KOPT-K1 (cell line): ENCODE data around the gene RCC2.
"Not testable (repeated sequence)": the region's sequence is repeated elsewhere in the genome, so short reads cannot be mapped to it uniquely, and the experiment has no call there.

Experiments
- H3K27ac ChIP-seq: fragments of 200-600 bp; sonication (generic); 2 replicates; pipeline ENCODE4 v1.5.1; 2016; ENCODE audit warnings: antibody characterized with exemption, mild to moderate bottlenecking, low read depth, low read length; ENCODE audit not compliant: poor library complexity, severe bottlenecking
- H3K36me3 ChIP-seq: fragments of 200-600 bp; sonication (generic); 2 replicates; pipeline ENCODE4 v1.5.1; 2017; ENCODE audit warnings: antibody characterized with exemption, mild to moderate bottlenecking, low read length, moderate library complexity; ENCODE audit not compliant: insufficient read depth
- H3K9me3 ChIP-seq: fragments of 200-600 bp; sonication (generic); 2 replicates; pipeline ENCODE4 v1.5.1; 2017; ENCODE audit warnings: antibody characterized with exemption, low read length, mild to moderate bottlenecking; ENCODE audit not compliant: insufficient read depth, poor library complexity, severe bottlenecking

RCC2 gene

DNA sequence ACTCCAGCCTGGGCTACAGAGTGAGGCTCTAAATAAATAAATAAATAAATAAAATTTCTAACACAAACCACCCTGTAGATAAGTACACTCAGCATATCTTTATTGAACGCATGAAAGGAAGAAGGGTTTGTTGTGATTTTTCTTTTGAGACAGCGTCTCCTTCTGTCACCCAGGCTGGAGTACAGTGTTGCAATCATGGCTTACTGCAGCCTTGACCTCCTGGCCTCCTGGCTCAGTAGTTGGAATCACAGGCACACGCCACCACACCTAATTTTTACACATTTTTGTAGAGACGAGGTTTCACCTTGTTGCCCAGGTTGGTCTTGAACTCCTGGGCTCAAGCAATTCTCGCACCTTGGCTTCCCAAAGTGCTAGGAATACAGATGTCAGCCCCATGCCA lies 23.2 kb upstream of the RCC2 start:
- no peaks in the 10 kb centered on the region for H3K36me3 ChIP-seq
- no peak overlapping the region for H3K27ac ChIP-seq

DNA sequence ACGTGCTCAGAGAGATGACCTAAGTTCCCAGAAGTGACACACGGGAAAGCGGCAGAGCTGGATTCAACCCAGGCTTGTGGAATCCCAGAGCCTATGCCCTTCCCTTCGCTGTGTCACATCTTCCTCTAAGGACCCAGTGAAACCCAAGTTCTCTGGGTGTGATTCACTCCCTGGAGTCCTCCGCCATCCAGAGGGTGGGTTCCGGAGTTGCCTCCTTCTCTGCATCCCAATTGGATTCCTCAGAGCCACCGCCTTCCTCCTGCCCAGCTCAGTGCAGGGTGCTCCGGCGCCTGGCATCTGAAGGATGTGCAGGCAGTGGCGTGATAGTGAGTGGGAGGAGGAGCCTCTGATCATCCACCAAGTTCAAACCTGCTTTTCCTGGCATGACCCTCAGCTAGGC lies 20.7 kb upstream of the RCC2 start:
- no peaks in the 10 kb centered on the region for H3K36me3 ChIP-seq
- no peak overlapping the region for H3K27ac ChIP-seq
- H3K9me3 ChIP-seq, result no peaks in the 10 kb centered on the region

More for the DNA sequence above, 23.2 kb upstream of the RCC2 start:
- no peaks in the 10 kb centered on the region for H3K9me3 ChIP-seq

DNA sequence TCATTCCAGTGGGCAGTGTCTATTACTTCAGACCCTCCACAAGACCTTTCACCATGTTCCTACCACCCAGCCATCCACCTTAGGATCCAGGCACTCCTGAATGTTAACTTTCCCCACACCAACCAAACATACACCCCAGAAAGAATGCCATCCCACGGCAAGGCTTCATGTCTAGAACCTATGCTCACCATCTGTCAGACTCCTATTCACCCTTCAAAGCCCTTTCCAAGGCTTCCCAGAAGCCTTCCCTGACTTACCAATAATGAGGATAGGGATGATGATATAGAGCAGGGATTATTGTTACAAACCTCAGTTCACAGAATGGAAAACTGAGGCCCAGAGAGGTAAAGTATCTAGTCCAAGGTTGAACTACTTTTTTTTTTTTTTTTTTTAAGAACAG lies 19.3 kb upstream of the RCC2 start:
- no peak overlapping the region for H3K27ac ChIP-seq
- H3K36me3 ChIP-seq, result no peaks in the 10 kb centered on the region
- no peaks in the 10 kb centered on the region for H3K9me3 ChIP-seq

DNA sequence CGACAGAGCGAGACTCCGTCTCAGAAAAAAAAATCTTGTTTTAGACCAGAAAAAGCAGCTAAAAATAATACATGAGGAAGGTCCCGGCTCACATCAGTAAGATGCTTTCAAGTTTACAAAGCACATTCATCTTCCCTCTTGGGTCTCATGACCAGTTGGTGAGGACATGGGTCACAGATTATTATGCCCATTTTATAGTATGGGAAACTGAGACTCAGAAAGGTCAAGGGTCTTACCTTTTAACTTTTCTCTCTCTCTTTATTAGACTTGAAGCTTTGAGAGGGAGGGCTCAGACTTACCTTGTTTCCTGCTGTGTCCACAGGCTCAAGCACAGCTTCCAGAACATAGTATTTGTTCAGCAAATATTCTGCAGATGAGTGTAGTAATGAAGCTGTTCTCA lies 13.2 kb upstream of the RCC2 start:
- Histone ChIP-seq H3K9me3 (no peaks in the 10 kb centered on the region), H3K27ac (no peak overlapping the region), H3K36me3 (no peaks in the 10 kb centered on the region)

DNA sequence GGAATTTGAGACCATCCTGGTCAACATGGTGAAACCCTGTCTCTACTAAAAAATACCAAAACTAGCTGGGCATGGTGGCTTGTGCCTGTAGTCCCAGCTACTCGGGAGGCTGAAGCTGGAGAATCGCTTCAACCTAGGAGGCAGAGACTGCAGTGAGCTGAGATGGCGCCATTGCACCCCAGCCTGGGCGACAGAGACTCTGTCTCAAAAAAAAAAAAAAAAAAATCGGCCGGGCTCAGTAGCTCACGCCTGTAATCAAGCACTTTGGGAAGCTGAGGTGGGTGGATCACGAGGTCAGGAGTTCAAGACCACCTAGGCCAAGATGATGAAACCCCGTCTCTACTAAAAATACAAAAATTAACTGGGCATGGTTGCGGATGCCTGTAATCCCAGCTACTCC lies 12.7 kb upstream of the RCC2 start:
- not testable (repeated sequence) for H3K36me3 ChIP-seq, H3K27ac ChIP-seq, H3K9me3 ChIP-seq

DNA sequence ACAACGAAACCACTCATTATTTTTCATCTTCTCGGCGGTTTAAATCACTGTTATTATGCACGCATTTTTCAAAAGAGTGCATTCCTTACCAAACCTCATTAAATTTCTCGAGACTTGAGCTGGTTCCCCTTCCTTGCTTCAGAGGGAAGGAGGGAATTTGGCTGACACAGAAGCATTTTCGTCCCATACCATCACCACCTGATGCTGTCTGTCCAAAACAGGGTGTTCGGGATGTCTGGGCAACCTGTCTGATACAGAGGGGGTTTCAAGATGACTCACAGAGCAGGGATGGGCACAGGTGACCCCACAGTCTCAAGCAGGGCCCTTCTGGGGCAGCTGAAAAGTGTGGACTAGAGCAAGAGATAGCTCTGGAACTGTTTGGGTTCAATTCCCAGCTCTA lies 12.3 kb upstream of the RCC2 start:
- Histone ChIP-seq H3K27ac (no peak overlapping the region), H3K36me3 (no peaks in the 10 kb centered on the region), H3K9me3 (no peaks in the 10 kb centered on the region)

DNA sequence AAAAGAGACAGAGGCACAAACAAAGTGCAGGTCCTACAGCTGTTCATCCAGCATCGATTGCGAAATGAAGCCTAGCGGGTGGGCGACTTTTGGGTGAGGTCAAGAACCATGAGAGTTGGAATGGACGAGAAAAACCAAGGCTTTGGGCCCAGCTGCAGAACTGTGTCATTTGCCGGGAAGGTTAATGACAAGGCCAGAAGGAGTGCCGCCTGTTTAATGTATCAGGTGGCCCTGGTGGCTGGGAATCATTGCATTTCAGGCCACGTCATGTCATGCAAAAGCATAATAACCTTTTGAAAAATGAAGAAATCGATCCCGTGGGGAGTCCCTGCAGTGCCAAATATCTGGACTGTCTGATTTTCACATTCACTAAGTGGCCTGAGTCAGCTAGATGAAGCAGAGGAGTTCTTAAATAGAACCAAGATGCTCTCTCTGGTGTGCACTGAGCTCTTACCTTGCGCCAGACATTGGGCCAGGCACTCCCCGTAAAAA lies 8.1 kb upstream of the RCC2 start:
- Histone ChIP-seq H3K9me3 (no peaks in the 10 kb centered on the region), H3K36me3 (no peaks in the 10 kb centered on the region), H3K27ac (no peak overlapping the region)

DNA sequence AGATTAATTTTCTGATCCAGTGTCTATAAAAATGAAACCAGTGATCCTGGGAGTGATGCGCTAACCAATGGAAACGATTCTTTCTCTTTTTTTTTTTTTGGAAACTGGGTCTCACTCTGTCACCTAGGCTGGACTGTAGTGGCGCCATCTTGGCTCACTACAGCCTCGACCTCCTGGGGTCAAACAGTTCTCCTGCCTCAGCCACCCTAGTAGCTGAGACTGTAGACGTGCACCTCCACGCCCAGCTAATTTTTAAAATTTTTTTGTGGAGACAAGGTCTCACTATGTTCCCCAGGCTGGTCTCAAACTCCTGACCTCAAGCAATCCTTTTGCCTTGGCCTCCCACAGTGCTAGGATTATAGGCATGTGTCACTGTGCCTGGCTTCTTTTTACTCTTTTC lies 3.4 kb upstream of the RCC2 start:
- Histone ChIP-seq H3K36me3 (no peaks in the 10 kb centered on the region), H3K27ac (no peak overlapping the region), H3K9me3 (no peaks in the 10 kb centered on the region)

DNA sequence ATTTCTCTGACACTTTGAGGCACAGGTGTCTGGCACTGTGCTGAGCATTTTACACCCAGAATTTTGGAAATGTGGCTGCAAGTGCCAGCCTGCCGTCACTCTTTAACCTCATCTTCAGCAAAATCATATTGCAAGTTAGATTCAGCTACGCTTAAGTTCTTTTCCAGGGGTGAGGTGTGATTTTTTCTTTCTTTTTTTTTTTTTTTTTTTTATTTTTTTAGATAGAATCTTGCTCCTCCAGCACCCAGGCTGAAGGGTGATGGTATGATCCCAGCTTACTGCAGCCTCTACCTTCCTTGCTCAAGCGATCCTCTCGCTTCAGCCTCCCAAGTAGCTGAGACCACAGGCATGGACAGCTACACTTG lies 2.5 kb upstream of the RCC2 start:
- H3K27ac ChIP-seq, result no peak overlapping the region
- H3K36me3 ChIP-seq, result peaks cover 4% of the 10 kb centered on the region
- H3K9me3 ChIP-seq, result no peaks in the 10 kb centered on the region

DNA sequence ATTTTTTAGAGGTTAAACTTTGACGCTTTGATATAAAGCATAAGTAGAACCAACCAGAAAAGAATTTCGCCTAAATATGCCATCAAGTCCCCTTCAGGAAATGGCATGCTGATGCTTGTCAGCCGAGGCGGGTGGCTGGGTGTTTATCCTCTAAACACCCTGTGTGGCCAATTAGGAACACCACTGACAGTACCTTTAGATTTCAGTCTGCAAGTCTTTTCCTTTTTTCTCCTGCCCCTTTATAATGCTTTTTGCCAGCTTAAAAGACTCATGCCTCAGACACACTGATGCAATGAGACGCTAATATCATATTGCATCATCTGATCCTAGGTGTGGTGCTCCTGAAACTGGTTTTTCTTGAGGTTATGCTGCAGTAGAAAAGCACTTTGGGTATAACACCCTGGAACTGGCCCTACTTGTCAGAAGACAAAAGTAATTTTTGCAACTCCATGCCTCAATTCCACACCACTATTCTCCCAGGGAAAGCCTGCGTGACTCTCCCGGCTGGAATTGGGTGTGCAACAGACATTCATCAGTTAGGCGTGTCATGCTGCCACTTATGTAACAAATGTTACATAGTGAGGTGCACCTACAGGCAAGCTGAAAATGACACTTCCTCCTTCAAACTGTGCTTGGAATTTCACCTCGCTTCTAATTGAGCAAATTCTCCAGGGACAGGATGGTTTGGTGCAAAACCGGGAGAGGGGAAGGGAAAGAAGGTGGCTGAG lies 2.0 kb upstream of the RCC2 start:
- Histone ChIP-seq H3K27ac (no peak overlapping the region), H3K9me3 (no peaks in the 10 kb centered on the region), H3K36me3 (peaks cover 10% of the 10 kb centered on the region)

DNA sequence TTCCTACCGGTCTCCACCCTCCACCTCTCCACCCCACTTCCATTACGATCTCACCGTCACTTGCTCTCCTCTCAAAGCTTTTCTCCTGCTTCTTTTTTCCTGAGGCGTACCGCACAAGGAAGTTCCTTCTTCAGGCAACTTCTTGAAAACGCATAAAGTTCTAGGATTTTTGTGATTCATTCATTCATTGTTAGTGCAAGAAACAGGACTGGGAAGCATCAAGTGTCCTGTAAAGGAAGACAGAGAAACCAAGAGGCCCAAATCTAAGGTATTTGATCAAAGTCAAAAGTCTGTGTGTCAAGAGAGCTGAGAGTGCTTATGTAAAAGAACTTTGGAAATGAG lies 1.3 kb upstream of the RCC2 start:
- Histone ChIP-seq H3K9me3 (no peaks in the 10 kb centered on the region), H3K36me3 (peaks cover 16% of the 10 kb centered on the region), H3K27ac (no peak overlapping the region)

DNA sequence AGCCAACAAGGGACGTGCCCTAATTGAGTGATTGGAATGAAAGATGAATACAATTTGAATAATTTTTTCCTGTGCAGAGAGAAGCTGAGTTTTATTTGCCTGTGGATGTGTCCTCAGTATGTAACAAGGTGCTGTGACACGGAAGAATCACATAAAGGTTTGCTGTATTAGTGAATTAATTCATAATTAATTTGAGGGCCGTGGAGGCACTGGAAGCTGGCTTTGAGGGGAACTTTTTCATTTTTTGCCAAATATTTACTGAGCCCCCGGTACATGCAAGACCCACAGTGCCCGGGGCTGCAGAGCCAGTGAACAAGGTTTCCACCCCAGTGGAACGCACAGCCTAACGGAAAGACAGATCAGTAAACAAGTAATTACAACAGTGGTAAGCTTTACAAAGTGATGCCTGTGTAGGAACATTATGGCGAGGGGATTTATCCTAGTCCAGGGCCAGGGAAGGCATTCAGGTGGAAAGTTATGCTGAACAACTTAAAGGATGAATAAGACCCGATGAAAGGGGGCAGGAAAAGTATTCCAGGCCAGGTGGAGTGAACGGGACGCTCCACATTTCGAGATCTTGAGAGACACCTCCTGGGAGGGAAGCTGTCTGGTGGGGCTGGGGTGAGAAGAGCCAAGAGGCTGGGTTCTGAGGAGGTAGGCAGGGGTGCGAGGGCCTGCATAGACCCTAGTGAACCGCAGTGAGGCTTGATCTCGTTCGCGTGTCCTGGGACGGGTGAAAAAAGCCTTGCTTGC lies 773 bp upstream of the RCC2 start:
- Histone ChIP-seq H3K36me3 (peaks cover 21% of the 10 kb centered on the region), H3K9me3 (no peaks in the 10 kb centered on the region), H3K27ac (peak overlapping the region; percentile 51)

DNA sequence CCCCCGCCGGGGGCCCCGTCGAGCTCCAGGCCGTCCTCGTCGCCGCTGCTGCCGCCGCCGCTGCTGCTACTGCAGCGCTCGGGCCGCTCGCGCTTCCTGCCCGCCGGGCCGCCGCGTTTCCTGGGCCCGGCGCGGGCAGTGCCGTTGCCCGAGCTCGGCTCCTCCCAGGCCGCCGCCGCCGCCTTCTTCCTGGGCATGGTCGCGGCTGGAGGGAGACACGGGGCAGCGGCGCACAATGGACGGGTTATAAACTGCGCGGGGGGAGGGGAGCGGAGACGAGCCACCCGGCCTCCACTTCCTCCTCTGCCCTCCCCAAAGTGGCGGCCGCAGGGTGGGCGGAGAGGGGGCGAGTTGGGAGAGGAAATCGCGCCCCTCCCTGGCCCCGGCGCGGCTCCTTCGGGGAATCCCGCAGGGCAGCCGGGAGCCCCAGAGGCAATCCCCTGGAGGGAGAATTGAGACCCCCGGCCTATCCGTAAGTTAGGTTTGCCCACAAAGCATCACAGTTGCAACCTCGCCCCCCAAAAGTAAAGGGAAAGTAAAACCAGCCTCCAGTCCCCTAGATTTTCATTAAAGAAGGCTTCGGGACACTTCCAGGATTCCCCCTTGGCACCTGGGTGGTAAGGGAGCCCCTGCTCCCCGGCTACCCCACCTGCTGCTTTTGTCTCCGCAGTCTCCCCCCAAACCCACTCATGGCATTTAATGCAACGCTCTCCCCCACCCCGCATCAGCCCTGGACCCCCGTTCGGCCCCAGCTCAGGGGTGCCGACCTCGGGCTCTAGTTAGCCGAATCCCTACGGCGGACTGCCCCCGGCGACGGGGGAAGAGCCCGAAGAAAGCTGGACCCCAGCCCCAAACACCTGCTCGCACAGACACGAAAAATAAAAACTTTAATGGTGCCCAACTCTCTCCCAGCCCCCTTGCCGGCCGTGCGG lies 893 bp downstream of the RCC2 start:
- no peaks in the 10 kb centered on the region for H3K9me3 ChIP-seq
- H3K36me3 ChIP-seq, result peaks cover 38% of the 10 kb centered on the region
- H3K27ac ChIP-seq, result peak overlapping the region; percentile 87

DNA sequence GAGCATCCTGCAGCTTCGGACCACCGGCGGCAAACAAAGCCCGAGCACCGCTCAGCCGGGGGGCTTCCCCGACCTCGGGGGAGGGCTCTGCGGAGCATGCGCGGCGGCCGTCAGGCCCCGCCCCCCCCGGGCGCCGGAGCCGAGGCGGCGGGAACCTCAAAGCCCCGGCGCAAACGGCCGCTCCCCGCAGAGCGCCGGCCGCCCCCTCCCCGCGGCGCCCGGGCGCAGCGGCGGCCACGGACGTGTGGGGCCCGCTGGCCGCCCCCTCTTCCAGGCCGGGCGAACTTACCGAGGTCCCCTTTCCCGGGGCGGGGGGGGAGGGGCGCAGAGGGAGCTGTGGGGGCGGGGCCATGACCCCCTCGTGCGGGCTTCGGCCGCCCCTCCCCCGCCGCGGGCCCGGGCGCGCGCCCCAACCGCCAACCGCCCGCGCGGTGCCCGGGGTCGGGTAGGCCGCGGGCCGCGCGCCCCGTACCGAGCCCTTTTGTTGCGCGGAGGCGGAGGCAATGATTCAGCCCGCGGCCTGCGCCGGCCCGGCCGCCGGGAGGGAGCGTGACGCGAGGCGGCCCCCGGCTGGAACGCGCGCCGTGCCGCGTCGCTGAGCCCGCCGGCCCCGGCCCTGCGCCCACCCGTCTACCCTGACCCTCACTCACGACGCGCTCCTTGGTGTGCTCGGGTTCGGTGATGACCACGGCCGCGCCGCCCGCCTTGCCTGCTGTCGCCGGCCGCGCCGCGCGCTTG lies 1.7 kb downstream of the RCC2 start:
- no peaks in the 10 kb centered on the region for H3K9me3 ChIP-seq
- H3K36me3 ChIP-seq, result peaks cover 46% of the 10 kb centered on the region
- H3K27ac ChIP-seq, result peak overlapping the region; percentile 87

DNA sequence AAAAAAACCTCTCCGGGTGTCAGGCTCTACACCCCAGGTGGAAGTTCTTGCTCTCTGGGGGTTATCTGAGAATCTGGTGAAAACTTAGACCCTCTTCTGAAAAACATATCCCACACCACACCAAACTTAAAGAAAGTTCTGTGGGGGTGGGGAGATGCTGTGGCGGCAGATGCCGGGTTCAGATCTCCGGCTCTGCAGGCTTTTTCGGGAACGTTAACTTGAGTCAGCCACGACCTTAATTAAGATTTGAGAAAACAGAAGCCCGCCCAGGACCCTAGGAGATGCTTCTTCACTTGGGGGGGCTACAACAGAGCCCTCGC lies 2.3 kb downstream of the RCC2 start:
- Histone ChIP-seq H3K36me3 (peaks cover 52% of the 10 kb centered on the region), H3K27ac (peak overlapping the region; percentile 87), H3K9me3 (no peaks in the 10 kb centered on the region)
